SHP77 (cell line): ENCODE data around the gene OPN1MW.
A peak's percentile ranks its signal among the peaks of the same experiment; 100 is the strongest.
"Not testable (repeated sequence)": the region's sequence is repeated elsewhere in the genome, so short reads cannot be mapped to it uniquely, and the experiment has no call there.

Experiments used
- DNase-seq, 2 experiments: peaks; one replicate each; lab custom pipeline; 2025; lab: John Stamatoyannopoulos, UW

OPN1MW gene

GRCh38 chrX:154182296-154182695 is at the start of gene OPN1MW:
OPN1MW (plus strand) TSS chrX:154182596; CDS start chrX:154182678, 82 bp downstream.
- not testable (repeated sequence) for DNase-seq

- no peak for DNase-seq
Observed at GRCh38 chrX:154135458-154136229, 46.8 kb upstream of the OPN1MW start.

DNA sequence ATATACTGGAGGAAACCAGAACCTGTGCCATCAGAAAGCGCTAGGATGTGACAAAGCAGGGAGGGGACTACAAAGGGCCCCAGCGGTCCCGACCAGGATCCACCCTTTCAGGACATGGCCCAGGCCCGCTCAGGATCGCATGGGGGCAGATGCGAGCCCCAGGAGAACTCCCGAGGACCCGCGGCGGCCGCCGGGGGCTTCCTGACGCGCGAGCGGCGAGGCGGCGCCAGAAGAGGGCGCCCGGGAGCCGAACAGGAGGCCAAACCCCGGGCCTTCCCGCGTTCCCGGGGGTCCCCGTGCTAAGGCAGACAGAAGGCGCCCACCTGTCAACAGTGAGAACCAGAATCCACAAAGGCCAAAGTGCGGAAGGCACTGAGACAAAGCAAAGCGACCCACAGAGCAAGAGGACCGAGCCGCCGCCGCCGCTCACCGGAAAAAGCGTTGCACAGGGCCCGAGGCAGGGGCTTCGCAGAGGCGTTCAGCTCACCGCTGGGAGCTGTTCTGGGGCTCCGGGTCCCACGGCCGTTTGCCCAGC is 45.7 kb upstream of the OPN1MW start:
- peak; percentile 1 to 15 for DNase-seq

GRCh38 chrX:154138857-154139256 is 43.5 kb upstream of the OPN1MW start:
- DNase-seq = no peak

DNA sequence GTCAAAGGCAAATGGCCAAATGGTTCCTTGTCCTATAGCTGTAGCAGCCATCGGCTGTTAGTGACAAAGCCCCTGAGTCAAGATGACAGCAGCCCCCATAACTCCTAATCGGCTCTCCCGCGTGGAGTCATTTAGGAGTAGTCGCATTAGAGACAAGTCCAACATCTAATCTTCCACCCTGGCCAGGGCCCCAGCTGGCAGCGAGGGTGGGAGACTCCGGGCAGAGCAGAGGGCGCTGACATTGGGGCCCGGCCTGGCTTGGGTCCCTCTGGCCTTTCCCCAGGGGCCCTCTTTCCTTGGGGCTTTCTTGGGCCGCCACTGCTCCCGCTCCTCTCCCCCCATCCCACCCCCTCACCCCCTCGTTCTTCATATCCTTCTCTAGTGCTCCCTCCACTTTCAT is 42.2 kb upstream of the OPN1MW start:
- DNase-seq = no peak

- DNase-seq = no peak
Observed at GRCh38 chrX:154140742-154141141, 41.7 kb upstream of the OPN1MW start.

DNA sequence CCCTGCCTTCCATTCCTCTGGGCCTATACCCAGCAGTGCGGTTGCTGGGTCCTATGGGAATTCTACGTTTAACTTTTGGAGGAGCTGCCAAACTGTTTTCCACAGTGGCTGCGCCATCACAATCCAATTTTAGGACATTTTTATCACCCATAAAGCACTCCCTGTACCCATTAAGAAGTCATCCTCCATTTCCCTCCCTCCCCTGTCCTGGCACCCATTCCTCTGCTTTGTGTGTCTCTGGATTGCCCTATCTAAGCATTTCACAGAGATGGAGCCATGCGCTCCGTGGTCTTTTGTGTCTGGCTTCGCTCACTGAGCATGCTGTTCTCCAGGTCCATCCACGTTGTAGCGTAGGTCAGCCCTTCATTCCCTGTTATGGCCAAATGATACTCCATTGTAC is 40.0 kb upstream of the OPN1MW start:
- DNase-seq = no peak

DNA sequence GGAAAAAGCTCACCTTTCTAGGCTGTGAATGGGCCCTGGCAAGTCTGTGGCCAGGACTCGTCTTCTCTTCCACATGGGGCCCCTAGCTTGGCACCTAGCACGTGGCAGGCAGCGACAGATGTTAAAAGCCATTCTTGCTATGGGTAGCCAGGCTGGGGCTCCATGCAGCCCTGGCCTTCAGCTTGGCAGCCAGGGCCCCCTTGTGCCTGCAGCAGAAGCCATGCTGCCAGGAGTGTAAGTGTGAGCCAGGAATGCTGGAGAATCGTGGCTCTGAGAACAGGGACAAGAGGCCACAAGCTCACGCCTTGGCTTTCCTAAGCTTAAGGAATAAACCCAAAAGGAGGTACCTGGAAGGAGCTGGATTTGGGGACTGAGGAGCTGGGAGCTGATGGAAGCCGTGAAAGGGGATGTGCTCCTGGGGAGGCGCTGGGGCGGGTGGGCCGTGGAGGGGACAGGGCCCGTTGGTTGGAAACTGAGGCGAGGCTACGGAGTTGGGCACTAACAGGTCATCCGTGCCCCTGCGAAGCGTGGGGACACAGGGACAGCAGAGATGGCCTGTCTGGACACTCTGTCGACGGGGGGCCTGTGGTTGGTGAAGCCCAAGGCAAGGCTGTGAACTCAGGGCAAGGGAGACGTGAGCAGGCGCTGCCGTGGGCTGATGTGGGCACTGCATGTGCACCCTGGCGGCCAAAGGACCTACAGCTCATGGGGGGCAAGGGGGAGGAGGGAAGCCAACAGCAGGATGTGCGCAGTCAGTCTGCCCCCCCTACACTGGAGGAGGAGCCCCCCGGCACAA is 39.2 kb upstream of the OPN1MW start:
- DNase-seq = no peak

GRCh38 chrX:154144010-154144409 is 38.4 kb upstream of the OPN1MW start, which contains the start of gene OPN1LW:
OPN1LW (plus strand) TSS chrX:154144243; CDS start chrX:154144284, 41 bp downstream.
- DNase-seq = not testable (repeated sequence)

DNA sequence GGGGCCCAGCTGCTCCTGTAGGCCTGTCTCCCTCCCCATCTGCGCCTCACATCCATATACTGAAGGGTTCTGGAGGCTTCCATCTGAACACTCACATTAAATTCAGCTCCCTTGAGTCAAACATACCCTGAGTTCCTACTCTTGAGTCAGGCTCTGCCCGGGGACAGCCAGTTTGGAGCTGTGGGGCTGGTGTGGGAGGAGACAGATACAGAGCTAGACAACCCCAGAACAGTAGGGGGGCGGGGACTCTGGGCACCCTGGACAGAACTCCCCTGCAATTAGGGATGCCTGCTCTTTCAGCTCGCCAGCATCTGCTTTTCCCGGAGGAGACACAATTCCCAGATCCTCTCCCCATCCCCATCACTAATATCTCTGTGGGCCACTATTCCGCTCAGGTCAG is 31.4 kb upstream of the OPN1MW start:
- DNase-seq = not testable (repeated sequence)

GRCh38 chrX:154156221-154156620 is 26.2 kb upstream of the OPN1MW start:
- DNase-seq = not testable (repeated sequence)

- not testable (repeated sequence) for DNase-seq
Observed at GRCh38 chrX:154157207-154157606, 25.2 kb upstream of the OPN1MW start.

DNA sequence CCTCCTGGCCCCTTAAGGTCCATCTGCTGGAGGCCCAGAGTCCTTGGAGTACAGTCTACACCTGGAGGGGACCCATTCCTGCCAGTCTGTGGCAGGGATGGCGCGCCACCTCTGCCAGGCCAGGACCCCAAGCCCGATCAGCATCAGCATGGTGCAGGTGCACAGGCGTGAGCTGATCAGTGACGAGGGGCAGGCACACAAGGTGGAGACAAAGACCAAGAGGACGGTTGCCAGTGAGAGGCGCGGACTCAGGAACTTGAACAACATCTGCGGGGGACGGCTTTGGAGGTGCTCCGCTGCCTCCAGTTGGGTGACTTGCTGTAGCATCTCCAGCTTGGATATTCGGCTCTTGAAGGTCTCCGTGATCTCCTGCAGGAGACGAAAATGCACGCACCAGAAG is 23.1 kb upstream of the OPN1MW start:
- not testable (repeated sequence) for DNase-seq

GRCh38 chrX:154164902-154165301 is 17.5 kb upstream of the OPN1MW start:
- DNase-seq = not testable (repeated sequence)

DNA sequence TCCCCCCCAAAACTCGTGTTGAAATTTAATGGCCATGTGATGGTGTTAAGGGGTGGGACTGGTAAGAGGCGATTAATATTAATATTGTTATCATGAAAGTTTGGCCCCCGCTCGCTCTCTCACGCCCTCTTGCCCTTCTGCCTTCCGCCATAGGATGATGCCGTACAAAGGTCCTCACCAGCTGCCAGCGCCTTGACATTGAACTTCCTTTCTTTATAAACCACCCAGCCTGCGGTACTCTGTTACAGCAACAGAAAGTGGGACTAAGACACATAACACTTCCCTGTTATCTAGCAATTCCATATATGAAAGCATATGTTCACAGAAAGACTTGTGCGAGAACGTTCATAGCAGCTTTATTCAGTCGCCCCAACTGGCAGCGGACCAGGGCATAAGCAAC is 14.0 kb upstream of the OPN1MW start:
- DNase-seq = not testable (repeated sequence)

GRCh38 chrX:154172535-154172943 is 9.9 kb upstream of the OPN1MW start:
- DNase-seq = not testable (repeated sequence)

DNA sequence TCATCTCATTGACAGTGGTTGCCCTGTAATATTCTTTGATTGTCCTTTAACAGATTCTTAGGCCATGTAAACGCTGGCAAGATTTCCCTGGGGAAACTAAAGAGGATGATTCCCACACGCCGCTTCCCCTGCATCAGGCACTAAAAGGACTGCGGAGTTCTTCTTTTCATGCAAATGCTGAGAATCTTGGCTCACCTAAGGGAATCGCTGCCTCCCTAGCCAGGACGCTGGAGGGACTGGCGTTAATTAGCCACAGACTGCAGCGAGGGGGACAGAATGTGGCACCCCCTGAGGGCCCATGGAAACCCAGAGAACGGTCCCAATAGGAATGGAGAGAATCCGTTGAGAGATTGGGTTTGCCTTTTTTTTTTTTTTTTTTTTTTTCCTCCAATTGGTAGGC is 8.0 kb upstream of the OPN1MW start:
- DNase-seq = not testable (repeated sequence)

DNA sequence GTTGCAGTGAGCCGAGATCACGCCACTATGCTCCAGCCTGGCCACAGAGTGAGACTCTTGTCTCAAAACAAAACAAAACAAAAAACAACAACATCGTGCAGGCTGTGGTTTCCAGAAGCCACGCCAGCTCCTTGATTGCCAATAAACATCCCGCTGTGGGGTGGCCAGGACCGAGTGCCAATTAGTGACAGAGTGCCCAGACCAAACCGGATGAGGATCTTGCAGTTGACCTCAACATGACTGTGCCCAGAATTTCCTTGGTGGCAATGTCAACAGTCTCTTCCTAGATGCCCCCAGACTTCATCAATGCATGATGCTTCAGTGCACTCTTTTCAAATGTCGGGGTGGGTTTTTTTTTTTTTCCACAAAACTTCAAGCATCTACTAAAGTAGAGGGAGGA is 1.4 kb downstream of the OPN1MW start:
- DNase-seq = not testable (repeated sequence)

GRCh38 chrX:154192846-154193245 is 10.4 kb downstream of the OPN1MW start:
- DNase-seq = not testable (repeated sequence)

DNA sequence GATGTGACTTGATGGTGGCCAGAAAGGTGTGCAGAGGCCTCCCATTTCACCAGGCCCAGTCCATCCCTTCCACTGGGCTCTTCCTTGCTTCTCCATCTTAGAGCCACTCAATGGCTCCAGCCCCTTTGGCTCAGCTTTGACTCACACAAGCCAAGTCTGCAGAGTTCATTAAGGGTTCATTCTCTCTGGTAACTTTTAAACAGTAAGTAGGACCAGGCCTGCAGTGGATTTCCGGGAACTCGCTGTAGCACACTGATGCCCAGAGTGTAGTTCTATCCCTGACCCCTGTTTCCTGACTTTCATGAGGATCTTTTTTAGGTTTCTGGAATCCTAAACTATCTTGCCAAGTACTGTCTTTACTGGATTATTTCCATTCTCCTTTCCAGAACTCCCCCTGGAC is 11.9 kb downstream of the OPN1MW start:
- DNase-seq = not testable (repeated sequence)

GRCh38 chrX:154196466-154196865 is 14.1 kb downstream of the OPN1MW start:
- DNase-seq = not testable (repeated sequence)

- DNase-seq = not testable (repeated sequence)
Observed at GRCh38 chrX:154209670-154210418, 27.4 kb downstream of the OPN1MW start.
